ENCODE measurements around the gene IL25. TPM values are rescaled to one million over a fixed set of nuclear protein-coding genes. Genes with fewer than 3 reads are reported as not detected.
"Not testable (repeated sequence)": the region's sequence is repeated elsewhere in the genome, so short reads cannot be mapped to it uniquely, and the experiment has no call there.

IL25 gene
- total RNA-seq, 2 experiments from 2014 or later, result not detected

DNA sequence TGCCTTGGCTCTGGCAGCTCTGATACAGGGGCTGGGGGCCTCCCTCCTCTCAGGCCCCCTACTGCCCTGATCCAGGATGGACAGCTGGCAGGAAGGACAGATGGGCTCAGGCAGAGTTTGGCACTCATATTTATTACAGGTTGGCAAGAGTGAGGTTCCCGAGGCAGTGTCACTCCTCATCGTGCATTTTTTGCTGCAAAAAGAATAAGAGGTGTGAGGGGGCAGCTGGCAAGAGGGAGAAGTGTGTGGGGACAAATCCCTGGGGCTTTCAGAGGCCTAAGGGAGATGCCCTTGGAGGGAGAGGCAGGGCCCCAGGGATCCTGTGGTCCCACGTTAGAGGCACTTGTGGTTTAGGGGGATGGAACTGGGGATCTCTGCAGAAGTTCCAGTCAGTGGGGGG lies 9.3 kb downstream of the IL25 start:
- no peak for DNase-seq
- POLR2A ChIA-PET, result interaction anchor here (2.7 kb wide), 1 partner anchor 60 kb away, joined by 10 read pairs; the partner anchor contains the start of gene PABPN1
- Mint-ChIP-seq H3K9me3 (no peaks in the 10 kb centered on the region), H3K27ac (no peak overlapping the region), H3K4me1 (no peaks in the 10 kb centered on the region), H3K27me3 (peaks cover 3% of the 10 kb centered on the region), H3K36me3 (ENCODE audit: low read depth) (no peaks in the 10 kb centered on the region), H3K4me3 (no peak overlapping the region)
- CTCF ChIA-PET, result interaction anchor here (2.0 kb wide), 1 partner anchor 261 kb away, joined by 6 read pairs; no protein-coding TSS in a partner anchor

GRCh38 chr14:23382276-23382675 lies 9.7 kb downstream of the IL25 start:
- Mint-ChIP-seq H3K27ac (no peak overlapping the region), H3K4me3 (no peak overlapping the region), H3K9me3 (no peaks in the 10 kb centered on the region), H3K4me1 (no peaks in the 10 kb centered on the region), H3K27me3 (peaks cover 3% of the 10 kb centered on the region), H3K36me3 (ENCODE audit: low read depth) (no peaks in the 10 kb centered on the region)
- no peak for DNase-seq
- ChIA-PET POLR2A (interaction anchor here (2.7 kb wide), 1 partner anchor 61 kb away, joined by 10 read pairs; the partner anchor contains the start of gene PABPN1), CTCF (interaction anchor here (2.0 kb wide), 1 partner anchor 262 kb away, joined by 6 read pairs; no protein-coding TSS in a partner anchor)

DNA sequence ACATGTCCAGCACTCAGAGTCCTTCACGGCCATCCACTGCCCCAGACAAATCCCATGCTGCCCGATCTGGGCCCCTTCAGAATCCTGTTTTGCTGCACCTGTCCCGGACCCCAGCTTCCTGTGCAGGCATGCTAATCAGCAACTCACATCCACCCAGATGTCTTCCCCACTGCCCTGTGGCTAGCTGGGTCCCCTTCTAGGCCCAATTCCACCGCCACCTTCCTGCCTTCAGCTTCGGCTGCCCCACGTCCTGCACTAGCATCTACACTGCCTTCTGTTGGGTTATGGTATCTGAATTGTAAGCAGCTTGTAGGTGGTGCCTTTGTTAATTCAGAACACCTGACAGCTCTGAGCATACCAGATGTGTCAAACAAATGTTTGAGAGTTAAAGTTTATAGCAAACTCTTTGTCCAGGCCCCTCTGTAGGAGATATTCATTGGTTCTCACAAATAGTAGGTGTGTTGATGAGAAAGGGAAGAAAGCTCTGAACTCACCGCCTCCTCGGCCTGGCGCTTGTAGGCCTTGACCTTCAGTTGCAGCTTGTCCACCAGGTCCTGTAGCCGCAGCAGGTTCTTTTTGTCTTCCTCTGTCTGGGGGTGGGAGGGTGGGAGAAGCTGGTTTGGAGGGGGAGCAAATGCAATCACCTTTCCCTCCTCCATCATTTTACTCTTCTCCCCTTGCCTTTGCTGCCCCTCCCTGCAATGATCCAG lies 10.3 kb downstream of the IL25 start:
- H3K4me3 Mint-ChIP-seq, result no peak overlapping the region
- CTCF ChIA-PET, result interaction anchor here (2.0 kb wide), 1 partner anchor 262 kb away, joined by 6 read pairs; no protein-coding TSS in a partner anchor
- peaks cover 3% of the 10 kb centered on the region for H3K27me3 Mint-ChIP-seq
- no peak for DNase-seq
- H3K36me3 Mint-ChIP-seq (ENCODE audit: low read depth), result no peaks in the 10 kb centered on the region
- no peaks in the 10 kb centered on the region for H3K9me3 Mint-ChIP-seq
- POLR2A ChIA-PET, result no interaction called here
- no peaks in the 10 kb centered on the region for H3K4me1 Mint-ChIP-seq
- no peak overlapping the region for H3K27ac Mint-ChIP-seq

- Mint-ChIP-seq H3K27ac (no peak overlapping the region), H3K9me3 (no peaks in the 10 kb centered on the region), H3K27me3 (peaks cover 3% of the 10 kb centered on the region), H3K4me1 (no peaks in the 10 kb centered on the region), H3K36me3 (ENCODE audit: low read depth) (no peaks in the 10 kb centered on the region), H3K4me3 (no peak overlapping the region)
- CTCF ChIA-PET, result interaction anchor here (0.8 kb wide), 1 partner anchor 1993 kb away, joined by 4 read pairs; no protein-coding TSS in a partner anchor
- POLR2A ChIA-PET, result interaction anchor here (0.9 kb wide), 1 partner anchor 62 kb away, joined by 3 read pairs; no protein-coding TSS in a partner anchor
- DNase-seq, result no peak
Observed at GRCh38 chr14:23384364-23385080, 11.9 kb downstream of the IL25 start.

- ChIA-PET POLR2A (interaction anchor here (0.9 kb wide), 1 partner anchor 63 kb away, joined by 3 read pairs; no protein-coding TSS in a partner anchor), CTCF (interaction anchor here (0.6 kb wide), 1 partner anchor 281 kb away, joined by 5 read pairs; no protein-coding TSS in a partner anchor)
- Mint-ChIP-seq H3K9me3 (no peaks in the 10 kb centered on the region), H3K27me3 (peaks cover 3% of the 10 kb centered on the region), H3K27ac (no peak overlapping the region), H3K4me1 (no peaks in the 10 kb centered on the region), H3K4me3 (no peak overlapping the region), H3K36me3 (ENCODE audit: low read depth) (no peaks in the 10 kb centered on the region)
- no peak for DNase-seq
Observed at GRCh38 chr14:23385244-23385641, 12.6 kb downstream of the IL25 start.

DNA sequence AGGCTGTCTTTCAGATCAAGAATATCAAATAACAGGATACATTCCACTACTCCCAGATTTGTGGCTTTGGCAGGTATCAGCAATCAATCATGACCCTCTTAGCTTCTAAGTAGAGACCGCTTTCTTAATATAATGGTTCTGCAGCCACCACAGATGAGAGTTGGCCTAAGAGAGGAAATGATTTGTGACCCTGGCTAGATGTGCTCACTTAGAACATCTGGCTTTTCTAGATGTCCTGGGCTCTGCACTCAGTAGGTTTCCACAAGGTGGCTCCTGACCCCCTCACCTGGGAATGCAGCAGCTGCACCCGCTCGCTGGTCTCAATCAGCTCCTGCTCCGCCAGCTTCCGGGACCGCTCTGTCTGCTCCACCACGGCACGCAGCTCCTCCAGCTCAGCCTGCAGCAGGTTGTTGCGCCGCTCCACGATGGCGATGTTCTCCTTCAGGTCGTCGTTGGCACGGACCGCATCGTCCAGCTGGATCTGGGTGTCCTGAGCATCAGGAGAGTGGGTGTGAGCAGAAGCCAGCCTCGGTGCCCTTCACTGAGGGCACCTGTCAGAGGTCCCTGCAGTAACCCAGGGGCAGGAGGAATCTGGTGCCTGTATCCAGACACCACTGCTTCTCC lies 13.1 kb downstream of the IL25 start:
- Mint-ChIP-seq H3K9me3 (no peaks in the 10 kb centered on the region), H3K36me3 (ENCODE audit: low read depth) (no peaks in the 10 kb centered on the region), H3K27me3 (peaks cover 1% of the 10 kb centered on the region), H3K27ac (no peak overlapping the region), H3K4me3 (no peak overlapping the region), H3K4me1 (no peaks in the 10 kb centered on the region)
- no peak for DNase-seq
- POLR2A ChIA-PET, result interaction anchor here (0.9 kb wide), 1 partner anchor 63 kb away, joined by 3 read pairs; no protein-coding TSS in a partner anchor
- CTCF ChIA-PET, result interaction anchor here (0.6 kb wide), 1 partner anchor 280 kb away, joined by 5 read pairs; no protein-coding TSS in a partner anchor

- H3K4me3 Mint-ChIP-seq, POLR2A ChIA-PET, H3K27me3 Mint-ChIP-seq: not testable (repeated sequence)
Observed at GRCh38 chr14:23386266-23386657, 13.7 kb downstream of the IL25 start.

DNA sequence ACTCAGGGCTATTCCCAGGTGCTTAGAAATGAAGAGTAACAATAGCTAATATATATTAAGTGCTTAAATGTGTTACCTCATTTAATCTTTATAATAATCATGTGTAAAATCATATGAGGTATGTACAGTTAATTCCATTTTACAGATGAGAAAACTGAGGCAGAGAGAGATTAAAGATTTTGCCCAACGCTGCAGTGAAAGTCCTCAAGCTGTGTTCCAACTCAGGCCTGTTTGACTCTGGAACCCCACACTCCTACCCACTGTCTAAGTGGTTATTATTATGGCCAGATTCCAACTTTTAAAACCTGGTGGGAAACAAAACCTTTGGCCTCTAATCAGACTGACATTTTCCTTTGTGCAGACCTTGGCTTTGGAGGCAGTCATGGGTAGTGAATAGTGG lies 14.4 kb downstream of the IL25 start:
- Mint-ChIP-seq H3K36me3 (ENCODE audit: low read depth) (no peaks in the 10 kb centered on the region), H3K4me3 (no peak overlapping the region), H3K27me3 (no peaks in the 10 kb centered on the region), H3K27ac (no peak overlapping the region), H3K9me3 (no peaks in the 10 kb centered on the region), H3K4me1 (no peaks in the 10 kb centered on the region)
- no peak for DNase-seq
- CTCF ChIA-PET, result no interaction called here
- POLR2A ChIA-PET, result no interaction called here

More at GRCh38 chr14:23386266-23386657, 13.7 kb downstream of the IL25 start:
- CTCF ChIA-PET; DNase-seq; H3K36me3 Mint-ChIP-seq (ENCODE audit: low read depth); H3K9me3 Mint-ChIP-seq; H3K4me1 Mint-ChIP-seq; H3K27ac Mint-ChIP-seq: not testable (repeated sequence)

DNA sequence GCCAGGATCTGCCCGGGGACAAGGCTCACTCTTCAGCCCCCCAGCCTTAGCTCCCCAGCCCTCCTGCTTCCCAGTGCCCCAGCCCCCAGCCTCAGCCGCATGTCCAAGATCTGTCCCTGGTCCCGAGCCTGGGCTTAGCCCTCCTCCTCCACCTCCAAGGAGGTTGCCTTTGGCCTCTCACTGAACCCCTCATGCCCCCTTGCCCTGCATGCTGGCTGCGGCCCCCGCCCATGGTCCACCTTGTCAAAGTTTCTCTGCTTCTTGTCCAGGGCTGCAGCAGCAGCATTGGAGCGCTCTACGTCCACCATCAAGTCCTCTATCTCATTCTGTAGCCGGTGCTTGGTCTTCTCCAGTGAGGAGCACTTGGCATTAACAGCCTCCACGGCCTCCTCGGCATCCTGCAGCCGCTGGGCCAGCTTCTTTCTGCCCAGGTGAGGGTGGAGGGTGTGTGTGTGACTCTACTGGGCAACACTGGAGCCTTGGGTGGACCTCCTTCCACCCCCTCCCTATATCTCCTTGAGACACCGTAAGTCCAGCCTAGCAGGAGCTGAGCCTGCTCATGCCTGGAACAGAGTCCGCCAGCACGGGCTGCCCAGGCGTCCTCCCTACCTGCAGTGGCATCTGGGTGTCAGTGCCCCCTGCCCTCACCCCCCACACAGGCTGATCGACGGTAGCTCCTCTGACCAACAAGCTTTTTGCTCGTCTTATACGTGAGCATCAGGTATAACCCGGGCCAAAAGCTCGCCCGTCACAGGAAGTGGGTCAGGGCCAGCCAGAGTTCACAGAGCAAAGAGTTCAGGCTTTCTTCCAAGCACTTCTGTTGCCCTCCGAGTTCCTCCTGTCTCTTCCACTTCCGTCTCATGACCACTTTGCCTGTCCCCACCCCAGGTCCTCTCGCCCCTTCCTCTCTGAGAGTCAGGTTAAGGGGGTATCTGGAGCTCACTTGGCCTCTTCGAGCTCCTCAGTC lies 15.6 kb downstream of the IL25 start:
- Mint-ChIP-seq H3K36me3 (ENCODE audit: low read depth) (no peaks in the 10 kb centered on the region), H3K27ac (no peak overlapping the region), H3K27me3 (no peaks in the 10 kb centered on the region), H3K4me3 (no peak overlapping the region), H3K4me1 (no peaks in the 10 kb centered on the region), H3K9me3 (no peaks in the 10 kb centered on the region)
- no peak for DNase-seq
- POLR2A ChIA-PET, result no interaction called here
- CTCF ChIA-PET, result interaction anchor here (0.8 to 1.2 kb wide), 2 partner anchors 8 to 268 kb away, joined by 3 read pairs; no protein-coding TSS in a partner anchor

- CTCF ChIA-PET, result interaction anchor here (0.6 to 1.7 kb wide), 3 partner anchors 9 to 277 kb away, joined by 3 to 7 read pairs (median 3); no protein-coding TSS in a partner anchor
- POLR2A ChIA-PET, result no interaction called here
Observed at GRCh38 chr14:23388996-23389395, 16.4 kb downstream of the IL25 start.

GRCh38 chr14:23389396-23389795 lies 16.8 kb downstream of the IL25 start:
- Mint-ChIP-seq H3K9me3 (no peaks in the 10 kb centered on the region), H3K36me3 (ENCODE audit: low read depth) (no peaks in the 10 kb centered on the region), H3K27me3 (peaks cover 5% of the 10 kb centered on the region), H3K4me3 (no peak overlapping the region), H3K27ac (no peak overlapping the region), H3K4me1 (no peaks in the 10 kb centered on the region)
- POLR2A ChIA-PET, result no interaction called here
- CTCF ChIA-PET, result interaction anchor here (0.6 to 1.7 kb wide), 3 partner anchors 10 to 276 kb away, joined by 3 to 7 read pairs (median 3); no protein-coding TSS in a partner anchor
- no peak for DNase-seq

More at GRCh38 chr14:23388996-23389395, 16.4 kb downstream of the IL25 start:
- no peaks in the 10 kb centered on the region for H3K4me1 Mint-ChIP-seq
- H3K27me3 Mint-ChIP-seq, result peaks cover 5% of the 10 kb centered on the region
- H3K4me3 Mint-ChIP-seq, result no peak overlapping the region
- H3K36me3 Mint-ChIP-seq (ENCODE audit: low read depth), result no peaks in the 10 kb centered on the region
- no peak for DNase-seq
- H3K9me3 Mint-ChIP-seq, result no peaks in the 10 kb centered on the region
- no peak overlapping the region for H3K27ac Mint-ChIP-seq

DNA sequence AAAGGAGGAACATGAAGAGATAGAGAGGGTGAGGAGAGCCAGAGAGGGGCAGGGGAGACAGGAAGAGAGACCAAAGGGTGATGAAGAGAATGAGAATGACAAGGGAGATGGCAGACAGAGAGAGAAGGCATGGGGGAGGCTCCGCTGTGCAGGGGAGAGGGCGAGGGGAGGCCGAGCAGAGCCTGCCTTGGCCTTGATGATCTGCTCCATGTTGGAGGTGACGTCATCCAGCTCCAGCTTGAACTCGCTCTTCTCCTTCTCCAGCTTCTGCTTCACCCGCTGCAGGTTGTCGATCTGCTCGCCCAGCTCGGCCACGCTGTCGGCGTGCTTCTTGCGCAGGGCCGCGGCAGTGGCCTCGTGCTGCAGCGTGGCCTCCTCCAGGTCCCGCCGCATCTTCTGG lies 17.3 kb downstream of the IL25 start:
- DNase-seq; H3K4me3 Mint-ChIP-seq; H3K27ac Mint-ChIP-seq; H3K9me3 Mint-ChIP-seq; H3K27me3 Mint-ChIP-seq; H3K4me1 Mint-ChIP-seq; H3K36me3 Mint-ChIP-seq (ENCODE audit: low read depth); POLR2A ChIA-PET: not testable (repeated sequence)
- CTCF ChIA-PET, result interaction anchor here (1.7 kb wide), 1 partner anchor 10 kb away, joined by 7 read pairs; no protein-coding TSS in a partner anchor

Data from activated CD4-positive, alpha-beta memory T cell treated with anti-CD3 and anti-CD28 coated beads, Interleukin-2, amount 10 ng/mL, durations not matched to agents 7 days and 5 days (primary cell).